GM10266 (cell line): Measurements from ENCODE around the gene GREM1.
A peak's percentile ranks its signal among the peaks of the same experiment; 100 is the strongest.

Experiments used
- DNase-seq: peaks from one replicate; pipeline ENCODE4 v3.0.0; 2012; ENCODE audit errors: extremely low spot score
- CTCF ChIP-seq: IDR thresholded peaks from 2 replicates; pipeline ENCODE4 v1.5.1; 2012; ENCODE audit warnings: mild to moderate bottlenecking, low read depth; ENCODE audit not compliant: control insufficient read depth, insufficient read depth; ENCODE audit errors: missing control alignments

Gene GREM1

GRCh38 chr15:32717426-32718226, at the start of gene GREM1:
Gene GREM1 (plus strand): TSS chr15:32718004. CDS start chr15:32730691, 12,687 bp downstream.
- no peak for TF ChIP-seq CTCF
- DNase-seq: peak; percentile 35

DNA sequence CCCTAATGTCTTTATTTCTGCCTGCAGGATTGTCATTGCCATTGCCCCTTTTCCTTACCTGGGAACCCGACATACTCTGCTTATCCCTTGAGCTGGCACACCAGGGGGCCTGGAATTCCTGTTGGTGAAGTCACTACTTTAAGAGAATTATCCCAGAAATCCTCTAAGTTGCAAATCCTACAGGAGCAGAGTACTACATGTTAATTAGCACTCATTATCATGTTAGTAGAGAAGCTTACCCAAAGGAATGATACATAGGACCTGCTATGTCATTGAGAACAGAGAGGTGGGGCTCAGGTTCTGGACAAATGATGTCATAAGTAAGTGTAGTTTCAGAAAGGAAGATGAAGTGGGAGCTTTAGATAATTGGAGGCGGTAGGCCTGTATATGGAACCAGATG, 48.9 kb upstream of the GREM1 start:
- DNase-seq: no peak
- TF ChIP-seq CTCF: no peak

- DNase-seq: no peak
- TF ChIP-seq CTCF: no peak
Measured at GRCh38 chr15:32669896-32670611, 47.8 kb upstream of the GREM1 start.

GRCh38 chr15:32670623-32671022, 47.2 kb upstream of the GREM1 start:
- DNase-seq: no peak
- no peak for TF ChIP-seq CTCF

DNA sequence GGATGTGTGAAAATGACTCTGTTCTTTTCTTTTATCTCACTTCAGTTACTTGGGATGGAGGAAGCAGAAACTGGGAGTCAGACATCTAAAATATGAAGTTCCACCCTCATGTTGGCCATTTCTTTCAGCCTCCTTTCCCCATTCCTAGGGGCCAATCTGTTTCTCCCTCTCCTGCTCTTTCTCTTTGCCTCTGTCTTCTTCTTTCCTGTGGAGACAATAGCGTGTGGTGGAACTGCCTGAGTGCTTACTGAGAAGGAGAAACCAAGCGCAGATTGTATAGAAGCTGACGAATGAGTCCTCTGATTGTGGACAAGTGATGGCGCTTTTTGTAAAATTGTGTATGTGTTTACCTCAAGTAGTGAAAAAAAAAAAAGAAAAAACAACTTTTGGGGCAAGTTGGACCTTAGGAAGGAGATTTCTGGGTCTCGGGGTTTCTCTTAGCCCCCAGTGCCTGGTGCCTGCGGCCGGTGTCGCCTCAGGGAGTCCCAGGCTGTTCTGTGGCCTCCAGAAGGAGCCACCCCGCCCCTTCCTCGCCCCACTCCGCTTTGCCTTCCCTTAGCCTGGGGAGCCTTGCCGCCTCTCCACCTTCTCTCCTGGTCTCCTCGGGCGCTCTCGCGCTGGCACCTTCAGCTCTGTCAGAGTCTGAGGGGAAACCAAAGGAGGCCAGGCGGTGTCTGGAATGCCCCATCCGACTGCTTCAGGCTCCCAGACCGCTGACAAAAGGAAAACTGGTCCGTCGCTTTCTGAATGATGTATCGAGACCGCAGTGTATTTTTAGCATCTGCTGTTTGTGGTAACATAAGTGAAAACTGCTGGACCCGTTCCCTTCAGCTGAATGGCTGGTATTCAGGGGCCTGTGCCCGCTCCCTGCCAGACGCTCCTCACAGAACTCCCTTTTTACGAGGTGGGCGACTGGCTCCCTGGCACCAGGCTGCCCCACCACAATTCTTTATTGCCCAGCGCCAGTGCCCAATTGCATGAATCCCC, 46.2 kb upstream of the GREM1 start:
- no peak for TF ChIP-seq CTCF
- no peak for DNase-seq

DNA sequence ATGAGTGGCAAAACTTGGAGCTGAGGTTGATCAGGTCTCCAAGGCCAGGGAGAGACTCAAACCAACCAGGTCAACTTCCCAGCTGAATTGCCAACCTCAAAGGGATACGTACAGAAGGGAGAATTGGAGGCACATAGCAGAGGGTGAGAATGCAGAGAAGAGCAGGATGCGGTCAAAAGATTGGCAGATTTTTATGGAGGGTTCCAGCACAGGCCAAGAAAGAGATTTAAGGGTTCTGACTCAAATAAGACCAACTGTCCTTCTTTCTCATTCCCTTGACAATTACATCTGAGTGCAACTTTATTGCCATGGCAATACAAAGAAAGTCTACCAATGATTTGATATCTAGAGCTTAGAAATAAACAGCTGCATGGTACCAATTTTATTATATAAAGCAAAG, 43.1 kb upstream of the GREM1 start:
- no peak for DNase-seq
- TF ChIP-seq CTCF: no peak
